GM23338 (cell line): ENCODE results near the gene IGFBP5. TPM values are rescaled to one million over a fixed set of nuclear protein-coding genes. Genes with fewer than 3 reads are reported as not detected.

Experiments used
- ATAC-seq: fragments of 200-7000 bp; cut with Tn5 transposase; 3 replicates; pipeline ENCODE4 v1.9.1; 2020
- DNase-seq: peaks from one replicate; pipeline ENCODE4 v3.0.0-alpha.2; 2015; ENCODE audit warnings: low spot score
- H2AFZ ChIP-seq: fragments of 200-600 bp; sonication (generic); 2 replicates; pipeline ENCODE4 v1.8.0; 2016; ENCODE audit warnings: antibody characterized with exemption, mild to moderate bottlenecking, moderate library complexity
- H3F3A ChIP-seq: fragments of 200-600 bp; sonication (generic); replicated peaks from 2 replicates; pipeline ENCODE4 v1.8.0; 2017; ENCODE audit warnings: antibody characterized with exemption, mixed run types, low read depth
- H3K27ac ChIP-seq: fragments of 200-600 bp; sonication (generic); 2 replicates; pipeline ENCODE4 v1.6.1; 2016; ENCODE audit warnings: low read depth
- H3K27me3 ChIP-seq: fragments of 200-600 bp; sonication (generic); 2 replicates; pipeline ENCODE4 v1.8.0; 2016; ENCODE audit warnings: mild to moderate bottlenecking, mixed run types, moderate library complexity; ENCODE audit not compliant: insufficient read depth
- H3K36me3 ChIP-seq: fragments of 200-600 bp; sonication (generic); 2 replicates; pipeline ENCODE4 v1.8.0; 2016; ENCODE audit warnings: mild to moderate bottlenecking; ENCODE audit not compliant: insufficient read depth
- H3K4me1 ChIP-seq: fragments of 200-600 bp; sonication (generic); 2 replicates; pipeline ENCODE4 v1.8.0; 2016; ENCODE audit warnings: mild to moderate bottlenecking, moderate library complexity; ENCODE audit not compliant: insufficient read depth
- H3K4me2 ChIP-seq: fragments of 200-600 bp; sonication (generic); 2 replicates; pipeline ENCODE4 v1.7.1; 2017; ENCODE audit warnings: mixed run types
- H3K4me3 ChIP-seq: fragments of 200-600 bp; sonication (generic); 2 replicates; pipeline ENCODE4 v1.6.1; 2016; ENCODE audit warnings: mixed run types
- H3K79me2 ChIP-seq: fragments of 200-600 bp; sonication (generic); replicated peaks from 2 replicates; pipeline ENCODE4 v1.8.0; 2017; ENCODE audit warnings: mild to moderate bottlenecking; ENCODE audit not compliant: insufficient read depth
- H3K9me2 ChIP-seq: fragments of 200-600 bp; sonication (generic); 2 replicates; pipeline ENCODE4 v1.8.0; 2017; ENCODE audit not compliant: insufficient read depth
- H4K20me1 ChIP-seq: fragments of 200-600 bp; sonication (generic); replicated peaks from 2 replicates; pipeline ENCODE4 v1.8.0; 2017; ENCODE audit warnings: mild to moderate bottlenecking; ENCODE audit not compliant: insufficient read depth
- H3K27ac Mint-ChIP-seq: 2 replicates; pipeline ENCODE4 v1.8.0; 2020; ENCODE audit warnings: inconsistent platforms, mild to moderate bottlenecking, moderate library complexity, mixed read lengths
- H3K27me3 Mint-ChIP-seq: 3 replicates; pipeline ENCODE4 v1.8.0; 2022; ENCODE audit warnings: low read depth, mild to moderate bottlenecking, moderate library complexity, mixed read lengths, inconsistent platforms; ENCODE audit not compliant: insufficient read depth, poor library complexity
- H3K36me3 Mint-ChIP-seq: 3 replicates; pipeline ENCODE4 v1.8.0; 2021; ENCODE audit warnings: low read depth, mild to moderate bottlenecking, inconsistent platforms, moderate library complexity, mixed read lengths
- H3K4me1 Mint-ChIP-seq: 3 replicates; pipeline ENCODE4 v1.8.0; 2020; ENCODE audit warnings: mild to moderate bottlenecking, inconsistent platforms, mixed read lengths
- H3K4me3 Mint-ChIP-seq: 3 replicates; pipeline ENCODE4 v1.8.0; 2021; ENCODE audit warnings: moderate library complexity, mild to moderate bottlenecking, inconsistent platforms, mixed read lengths
- H3K9me3 Mint-ChIP-seq: 3 replicates; pipeline ENCODE4 v1.8.0; 2020; ENCODE audit warnings: moderate library complexity, mild to moderate bottlenecking, inconsistent platforms, mixed read lengths
- CREB1 ChIP-seq: fragments of 250-450 bp; sonication (Bioruptor Pico); IDR thresholded peaks from 2 replicates; pipeline ENCODE4 v1.5.0; 2020; ENCODE audit warnings: low read depth, mild to moderate bottlenecking, moderate library complexity
- NANOG ChIP-seq: IDR thresholded peaks from 2 replicates; pipeline ENCODE4 v1.6.1; 2016; ENCODE audit warnings: antibody characterized with exemption, borderline replicate concordance
- POLR2AphosphoS5 ChIP-seq: IDR thresholded peaks from 2 replicates; pipeline ENCODE4 v1.6.1; 2016; ENCODE audit warnings: antibody characterized with exemption, low read depth
- STAT1 ChIP-seq: IDR thresholded peaks from one replicate; pipeline ENCODE4 v1.6.1; 2016; ENCODE audit warnings: antibody characterized with exemption; ENCODE audit not compliant: unreplicated experiment
- ZNF331 ChIP-seq: fragments of 250-450 bp; sonication (Bioruptor Pico); IDR thresholded peaks from 2 replicates; pipeline ENCODE4 v1.5.0; 2020; ENCODE audit warnings: low read depth, mild to moderate bottlenecking, moderate library complexity
- polyA plus RNA-seq: library from polyadenylated mRNA; unstranded; fragments of >200 nt; fragmentation: Nextera tagmentation; extraction: Ambion mirVana; gene quantifications from 2 replicates; pipeline ENCODE4 v1.2.1, GENCODE V29; 2016
- total RNA-seq: library from RNA; depleted of rRNA; stranded (reverse); fragments of >200 nt; shearing (Covaris generic); gene quantifications from 2 replicates; pipeline ENCODE4 v1.2.3, GENCODE V29; 2014
- TF ChIP-seq, protein P1 (sequence below): IDR thresholded peaks from one replicate; pipeline ENCODE4 v1.6.1; 2018; ENCODE audit warnings: antibody characterized with exemption; ENCODE audit not compliant: unreplicated experiment
- TF ChIP-seq, protein P2 (sequence below): fragments of 250-450 bp; sonication (Bioruptor Pico); IDR thresholded peaks from 2 replicates; pipeline ENCODE4 v1.5.0; 2020; ENCODE audit warnings: mild to moderate bottlenecking, moderate library complexity
- TF ChIP-seq, protein P3 (sequence below), 2 experiments: fragments of 200-600 bp in 1 of 2; sonication (generic) in 1 of 2; conservative IDR thresholded peaks; 2 replicates each; pipeline versions ENCODE4 v1.5.1 to v1.6.1; 2016 to 2017; ENCODE audit warnings: antibody characterized with exemption in 2 of 2, low read depth in 2 of 2, mild to moderate bottlenecking in 2 of 2, moderate library complexity in 1 of 2

IGFBP5 gene
- total and polyA plus RNA-seq, 2 experiments from 2014 or later: 0.70 to 2.5 TPM

DNA sequence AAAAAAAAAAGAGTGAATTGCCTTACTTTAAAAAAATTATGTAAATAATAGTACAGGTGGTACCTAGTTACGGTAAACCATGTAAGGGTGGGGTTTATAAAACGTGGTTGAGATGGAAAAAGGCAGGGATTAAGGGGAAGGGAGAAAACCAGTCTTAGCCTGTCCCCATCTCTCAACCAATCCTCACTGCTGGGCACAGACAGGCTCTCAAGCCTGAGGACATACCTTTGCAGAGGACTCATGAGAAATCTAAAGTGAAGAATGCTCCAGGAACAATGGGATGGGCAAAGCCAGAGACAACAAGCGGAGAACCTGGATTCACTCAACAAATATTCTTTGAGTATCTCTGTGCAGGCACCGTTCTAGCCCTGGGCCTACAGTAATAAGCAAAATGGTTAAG is 65.6 kb downstream of the IGFBP5 start (continued):
- TF ChIP-seq ZNF331 (CRISPR knock-in tag): no peak
- no peak for TF ChIP-seq CREB1 (CRISPR knock-in tag)
- TF ChIP-seq, protein P1, sequence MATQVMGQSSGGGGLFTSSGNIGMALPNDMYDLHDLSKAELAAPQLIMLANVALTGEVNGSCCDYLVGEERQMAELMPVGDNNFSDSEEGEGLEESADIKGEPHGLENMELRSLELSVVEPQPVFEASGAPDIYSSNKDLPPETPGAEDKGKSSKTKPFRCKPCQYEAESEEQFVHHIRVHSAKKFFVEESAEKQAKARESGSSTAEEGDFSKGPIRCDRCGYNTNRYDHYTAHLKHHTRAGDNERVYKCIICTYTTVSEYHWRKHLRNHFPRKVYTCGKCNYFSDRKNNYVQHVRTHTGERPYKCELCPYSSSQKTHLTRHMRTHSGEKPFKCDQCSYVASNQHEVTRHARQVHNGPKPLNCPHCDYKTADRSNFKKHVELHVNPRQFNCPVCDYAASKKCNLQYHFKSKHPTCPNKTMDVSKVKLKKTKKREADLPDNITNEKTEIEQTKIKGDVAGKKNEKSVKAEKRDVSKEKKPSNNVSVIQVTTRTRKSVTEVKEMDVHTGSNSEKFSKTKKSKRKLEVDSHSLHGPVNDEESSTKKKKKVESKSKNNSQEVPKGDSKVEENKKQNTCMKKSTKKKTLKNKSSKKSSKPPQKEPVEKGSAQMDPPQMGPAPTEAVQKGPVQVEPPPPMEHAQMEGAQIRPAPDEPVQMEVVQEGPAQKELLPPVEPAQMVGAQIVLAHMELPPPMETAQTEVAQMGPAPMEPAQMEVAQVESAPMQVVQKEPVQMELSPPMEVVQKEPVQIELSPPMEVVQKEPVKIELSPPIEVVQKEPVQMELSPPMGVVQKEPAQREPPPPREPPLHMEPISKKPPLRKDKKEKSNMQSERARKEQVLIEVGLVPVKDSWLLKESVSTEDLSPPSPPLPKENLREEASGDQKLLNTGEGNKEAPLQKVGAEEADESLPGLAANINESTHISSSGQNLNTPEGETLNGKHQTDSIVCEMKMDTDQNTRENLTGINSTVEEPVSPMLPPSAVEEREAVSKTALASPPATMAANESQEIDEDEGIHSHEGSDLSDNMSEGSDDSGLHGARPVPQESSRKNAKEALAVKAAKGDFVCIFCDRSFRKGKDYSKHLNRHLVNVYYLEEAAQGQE: no peak
- TF ChIP-seq NANOG: no peak

DNA sequence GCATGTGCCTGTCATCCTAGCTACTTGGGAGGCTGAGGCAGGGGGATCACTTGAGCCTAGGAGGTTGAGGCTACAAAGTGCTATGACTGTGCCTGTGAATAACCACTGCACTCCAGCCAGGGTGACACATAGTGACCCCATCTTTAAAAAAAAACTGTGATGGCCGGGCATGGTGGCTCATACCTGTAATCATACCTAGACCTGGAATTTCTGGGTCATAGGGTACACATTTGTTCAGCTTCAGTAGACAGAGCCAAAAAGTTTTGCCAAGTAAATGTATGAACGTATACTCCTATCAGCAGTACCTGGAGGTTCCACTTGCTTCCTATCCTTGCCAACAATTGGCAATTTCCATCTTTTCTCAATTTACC is 68.5 kb downstream of the IGFBP5 start:
- no peaks in the 10 kb centered on the region for H4K20me1 ChIP-seq
- no peak for DNase-seq
- no peak overlapping the region for H3K4me3 ChIP-seq
- Mint-ChIP-seq H3K4me1 (peaks cover 21% of the 10 kb centered on the region), H3K4me3 (no peak overlapping the region), H3K9me3 (0 out of 3 replicates have a peak, but pooled peaks cover 2% of the 10 kb centered on the region), H3K27me3 (peaks cover 11% of the 10 kb centered on the region), H3K36me3 (no peaks in the 10 kb centered on the region), H3K27ac (no peak overlapping the region)
- TF ChIP-seq POLR2AphosphoS5 (no peak), STAT1 (no peak)
- TF ChIP-seq, protein P2, sequence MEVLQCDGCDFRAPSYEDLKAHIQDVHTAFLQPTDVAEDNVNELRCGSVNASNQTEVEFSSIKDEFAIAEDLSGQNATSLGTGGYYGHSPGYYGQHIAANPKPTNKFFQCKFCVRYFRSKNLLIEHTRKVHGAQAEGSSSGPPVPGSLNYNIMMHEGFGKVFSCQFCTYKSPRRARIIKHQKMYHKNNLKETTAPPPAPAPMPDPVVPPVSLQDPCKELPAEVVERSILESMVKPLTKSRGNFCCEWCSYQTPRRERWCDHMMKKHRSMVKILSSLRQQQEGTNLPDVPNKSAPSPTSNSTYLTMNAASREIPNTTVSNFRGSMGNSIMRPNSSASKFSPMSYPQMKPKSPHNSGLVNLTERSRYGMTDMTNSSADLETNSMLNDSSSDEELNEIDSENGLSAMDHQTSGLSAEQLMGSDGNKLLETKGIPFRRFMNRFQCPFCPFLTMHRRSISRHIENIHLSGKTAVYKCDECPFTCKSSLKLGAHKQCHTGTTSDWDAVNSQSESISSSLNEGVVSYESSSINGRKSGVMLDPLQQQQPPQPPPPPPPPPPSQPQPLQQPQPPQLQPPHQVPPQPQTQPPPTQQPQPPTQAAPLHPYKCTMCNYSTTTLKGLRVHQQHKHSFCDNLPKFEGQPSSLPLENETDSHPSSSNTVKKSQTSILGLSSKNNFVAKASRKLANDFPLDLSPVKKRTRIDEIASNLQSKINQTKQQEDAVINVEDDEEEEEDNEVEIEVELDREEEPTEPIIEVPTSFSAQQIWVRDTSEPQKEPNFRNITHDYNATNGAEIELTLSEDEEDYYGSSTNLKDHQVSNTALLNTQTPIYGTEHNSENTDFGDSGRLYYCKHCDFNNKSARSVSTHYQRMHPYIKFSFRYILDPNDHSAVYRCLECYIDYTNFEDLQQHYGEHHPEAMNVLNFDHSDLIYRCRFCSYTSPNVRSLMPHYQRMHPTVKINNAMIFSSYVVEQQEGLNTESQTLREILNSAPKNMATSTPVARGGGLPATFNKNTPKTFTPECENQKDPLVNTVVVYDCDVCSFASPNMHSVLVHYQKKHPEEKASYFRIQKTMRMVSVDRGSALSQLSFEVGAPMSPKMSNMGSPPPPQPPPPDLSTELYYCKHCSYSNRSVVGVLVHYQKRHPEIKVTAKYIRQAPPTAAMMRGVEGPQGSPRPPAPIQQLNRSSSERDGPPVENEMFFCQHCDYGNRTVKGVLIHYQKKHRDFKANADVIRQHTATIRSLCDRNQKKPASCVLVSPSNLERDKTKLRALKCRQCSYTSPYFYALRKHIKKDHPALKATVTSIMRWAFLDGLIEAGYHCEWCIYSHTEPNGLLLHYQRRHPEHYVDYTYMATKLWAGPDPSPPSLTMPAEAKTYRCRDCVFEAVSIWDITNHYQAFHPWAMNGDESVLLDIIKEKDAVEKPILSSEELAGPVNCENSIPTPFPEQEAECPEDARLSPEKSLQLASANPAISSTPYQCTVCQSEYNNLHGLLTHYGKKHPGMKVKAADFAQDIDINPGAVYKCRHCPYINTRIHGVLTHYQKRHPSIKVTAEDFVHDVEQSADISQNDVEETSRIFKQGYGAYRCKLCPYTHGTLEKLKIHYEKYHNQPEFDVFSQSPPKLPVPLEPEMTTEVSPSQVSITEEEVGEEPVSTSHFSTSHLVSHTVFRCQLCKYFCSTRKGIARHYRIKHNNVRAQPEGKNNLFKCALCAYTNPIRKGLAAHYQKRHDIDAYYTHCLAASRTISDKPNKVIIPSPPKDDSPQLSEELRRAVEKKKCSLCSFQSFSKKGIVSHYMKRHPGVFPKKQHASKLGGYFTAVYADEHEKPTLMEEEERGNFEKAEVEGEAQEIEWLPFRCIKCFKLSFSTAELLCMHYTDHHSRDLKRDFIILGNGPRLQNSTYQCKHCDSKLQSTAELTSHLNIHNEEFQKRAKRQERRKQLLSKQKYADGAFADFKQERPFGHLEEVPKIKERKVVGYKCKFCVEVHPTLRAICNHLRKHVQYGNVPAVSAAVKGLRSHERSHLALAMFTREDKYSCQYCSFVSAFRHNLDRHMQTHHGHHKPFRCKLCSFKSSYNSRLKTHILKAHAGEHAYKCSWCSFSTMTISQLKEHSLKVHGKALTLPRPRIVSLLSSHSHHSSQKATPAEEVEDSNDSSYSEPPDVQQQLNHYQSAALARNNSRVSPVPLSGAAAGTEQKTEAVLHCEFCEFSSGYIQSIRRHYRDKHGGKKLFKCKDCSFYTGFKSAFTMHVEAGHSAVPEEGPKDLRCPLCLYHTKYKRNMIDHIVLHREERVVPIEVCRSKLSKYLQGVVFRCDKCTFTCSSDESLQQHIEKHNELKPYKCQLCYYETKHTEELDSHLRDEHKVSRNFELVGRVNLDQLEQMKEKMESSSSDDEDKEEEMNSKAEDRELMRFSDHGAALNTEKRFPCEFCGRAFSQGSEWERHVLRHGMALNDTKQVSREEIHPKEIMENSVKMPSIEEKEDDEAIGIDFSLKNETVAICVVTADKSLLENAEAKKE (CRISPR knock-in tag): no peak
- TF ChIP-seq, protein P3, sequence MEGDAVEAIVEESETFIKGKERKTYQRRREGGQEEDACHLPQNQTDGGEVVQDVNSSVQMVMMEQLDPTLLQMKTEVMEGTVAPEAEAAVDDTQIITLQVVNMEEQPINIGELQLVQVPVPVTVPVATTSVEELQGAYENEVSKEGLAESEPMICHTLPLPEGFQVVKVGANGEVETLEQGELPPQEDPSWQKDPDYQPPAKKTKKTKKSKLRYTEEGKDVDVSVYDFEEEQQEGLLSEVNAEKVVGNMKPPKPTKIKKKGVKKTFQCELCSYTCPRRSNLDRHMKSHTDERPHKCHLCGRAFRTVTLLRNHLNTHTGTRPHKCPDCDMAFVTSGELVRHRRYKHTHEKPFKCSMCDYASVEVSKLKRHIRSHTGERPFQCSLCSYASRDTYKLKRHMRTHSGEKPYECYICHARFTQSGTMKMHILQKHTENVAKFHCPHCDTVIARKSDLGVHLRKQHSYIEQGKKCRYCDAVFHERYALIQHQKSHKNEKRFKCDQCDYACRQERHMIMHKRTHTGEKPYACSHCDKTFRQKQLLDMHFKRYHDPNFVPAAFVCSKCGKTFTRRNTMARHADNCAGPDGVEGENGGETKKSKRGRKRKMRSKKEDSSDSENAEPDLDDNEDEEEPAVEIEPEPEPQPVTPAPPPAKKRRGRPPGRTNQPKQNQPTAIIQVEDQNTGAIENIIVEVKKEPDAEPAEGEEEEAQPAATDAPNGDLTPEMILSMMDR (conservative IDR thresholded peaks at IDR 0.05; ENCODE audit: low read depth in 2 of 2): no peak
- no peaks in the 10 kb centered on the region for H3F3A ChIP-seq
- peaks cover 3% of the 10 kb centered on the region for H3K27me3 ChIP-seq
- H2AFZ ChIP-seq: no peak overlapping the region
- 0 out of 2 replicates have a peak, but pooled peaks cover 1% of the 10 kb centered on the region for H3K9me2 ChIP-seq
- no peaks in the 10 kb centered on the region for H3K36me3 ChIP-seq
- no peak overlapping the region for H3K27ac ChIP-seq
- H3K4me2 ChIP-seq: no peak overlapping the region
- peaks cover 16% of the 10 kb centered on the region for H3K4me1 ChIP-seq
- no peak for ATAC-seq
- H3K79me2 ChIP-seq: no peaks in the 10 kb centered on the region
